WTC11 (cell line): ENCODE results near the gene POLR1H. TPM values are rescaled to one million over a fixed set of nuclear protein-coding genes. Genes with fewer than 3 reads are reported as not detected.
"Not testable (repeated sequence)": the region's sequence is repeated elsewhere in the genome, so short reads cannot be mapped to it uniquely, and the experiment has no call there.

Experiments used
- ATAC-seq: fragments of 200-7000 bp; cut with Tn5 transposase; 2 replicates; pipeline ENCODE4 v1.10.0; 2021; ENCODE audit warnings: mild to moderate bottlenecking, moderate library complexity
- CTCF ChIA-PET: fragments of 300-600 bp; sonication (Branson Sonifier 250); formaldehyde crosslinking; loops from one replicate; lab custom pipeline; 2021; ENCODE audit warnings: antibody characterized with exemption; lab: Charles Lee
- POLR2A ChIA-PET: fragments of 350-600 bp; sonication (Branson Sonifier 250); formaldehyde crosslinking; loops from one replicate; lab custom pipeline; 2021; ENCODE audit warnings: antibody characterized with exemption; lab: Charles Lee
- DNase-seq: peaks from one replicate; pipeline ENCODE4 v3.0.0; 2021; ENCODE audit warnings: low spot score
- H3K27ac Mint-ChIP-seq: 2 replicates; pipeline ENCODE4 v1.8.0; 2021; ENCODE audit warnings: mixed read lengths
- H3K27me3 Mint-ChIP-seq: 2 replicates; pipeline ENCODE4 v1.8.0; 2021; ENCODE audit warnings: low read depth, mild to moderate bottlenecking, moderate library complexity, mixed read lengths
- H3K36me3 Mint-ChIP-seq: 2 replicates; pipeline ENCODE4 v1.8.0; 2021; ENCODE audit warnings: mixed read lengths
- H3K4me1 Mint-ChIP-seq: 2 replicates; pipeline ENCODE4 v1.8.0; 2022; ENCODE audit warnings: mixed read lengths
- H3K4me3 Mint-ChIP-seq: 2 replicates; pipeline ENCODE4 v1.8.0; 2021; ENCODE audit warnings: mild to moderate bottlenecking, moderate library complexity, mixed read lengths
- H3K9me3 Mint-ChIP-seq: 2 replicates; pipeline ENCODE4 v1.8.0; 2021; ENCODE audit warnings: mixed read lengths
- FOXK1 ChIP-seq: sonication (generic); formaldehyde crosslinking; IDR thresholded peaks from 2 replicates; pipeline ENCODE4 v1.8.0; 2022; ENCODE audit warnings: mild to moderate bottlenecking, moderate library complexity, missing genetic modification reagents
- FOXP1 ChIP-seq: sonication (generic); formaldehyde crosslinking; IDR thresholded peaks from 2 replicates; pipeline ENCODE4 v1.8.0; 2022; ENCODE audit warnings: missing genetic modification reagents, mild to moderate bottlenecking, moderate library complexity, borderline replicate concordance
- GABPB1 ChIP-seq: sonication (generic); formaldehyde crosslinking; IDR thresholded peaks from 2 replicates; pipeline ENCODE4 v1.8.1; 2023; ENCODE audit warnings: mild to moderate bottlenecking, missing genetic modification reagents
- JUN ChIP-seq: sonication (generic); formaldehyde crosslinking; IDR thresholded peaks from 2 replicates; pipeline ENCODE4 v1.8.0; 2023; ENCODE audit warnings: mild to moderate bottlenecking, missing genetic modification reagents
- NR1H2 ChIP-seq: sonication (generic); formaldehyde crosslinking; IDR thresholded peaks from 2 replicates; pipeline ENCODE4 v1.9.0; 2021; ENCODE audit warnings: mild to moderate bottlenecking, moderate library complexity, missing genetic modification reagents
- RELA ChIP-seq: sonication (generic); formaldehyde crosslinking; IDR thresholded peaks from 2 replicates; pipeline ENCODE4 v1.8.1; 2022; ENCODE audit warnings: missing genetic modification reagents, mild to moderate bottlenecking, borderline replicate concordance
- SOX15 ChIP-seq: fragments of 250-450 bp; sonication (Bioruptor Pico); IDR thresholded peaks from 2 replicates; pipeline ENCODE4 v1.9.0; 2021; ENCODE audit warnings: mild to moderate bottlenecking
- ZNF423 ChIP-seq: fragments of 250-450 bp; sonication (Bioruptor Pico); IDR thresholded peaks from 2 replicates; pipeline ENCODE4 v2.1.2; 2022; ENCODE audit warnings: mild to moderate bottlenecking, moderate library complexity
- total RNA-seq: library from RNA; stranded (reverse); gene quantifications from 3 replicates; pipeline ENCODE4 v1.2.3, GENCODE V29; 2021
- TF ChIP-seq, protein P1 (sequence below): sonication (generic); formaldehyde crosslinking; IDR thresholded peaks from 2 replicates; pipeline ENCODE4 v1.8.1; 2023; ENCODE audit warnings: mild to moderate bottlenecking, missing genetic modification reagents, moderate library complexity
- TF ChIP-seq, protein P2 (sequence below): sonication (generic); formaldehyde crosslinking; IDR thresholded peaks from 2 replicates; pipeline ENCODE4 v1.8.0; 2022; ENCODE audit warnings: missing genetic modification reagents
- TF ChIP-seq, protein P3 (sequence below): sonication (generic); formaldehyde crosslinking; conservative IDR thresholded peaks from 2 replicates; pipeline ENCODE4 v1.8.1; 2023; ENCODE audit warnings: mild to moderate bottlenecking, low read depth, missing genetic modification reagents, moderate library complexity

Gene POLR1H
- total RNA-seq, 1 experiment from 2014 or later = 38.8 TPM

DNA sequence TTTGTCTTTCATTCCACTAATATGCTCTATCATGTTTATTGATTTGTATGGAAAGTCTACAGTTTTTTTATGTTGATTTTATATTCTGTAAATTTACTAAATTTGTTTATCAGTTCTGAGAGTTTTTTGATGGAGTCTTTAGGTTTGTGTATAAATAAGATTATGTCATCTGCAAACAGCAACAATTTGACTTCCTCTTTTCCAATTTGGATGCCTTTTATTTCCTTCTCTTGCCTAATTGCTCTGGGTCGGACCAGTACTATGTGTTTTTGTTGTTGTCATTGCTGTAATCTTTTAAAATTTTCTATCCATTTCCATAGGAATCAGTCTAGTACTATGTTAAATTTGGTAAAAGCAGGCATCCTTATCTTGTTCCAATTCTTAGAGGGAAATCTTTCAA lies 31.5 kb upstream of the POLR1H start (continued):
- no peak for TF ChIP-seq ZNF423 (CRISPR knock-in tag)

DNA sequence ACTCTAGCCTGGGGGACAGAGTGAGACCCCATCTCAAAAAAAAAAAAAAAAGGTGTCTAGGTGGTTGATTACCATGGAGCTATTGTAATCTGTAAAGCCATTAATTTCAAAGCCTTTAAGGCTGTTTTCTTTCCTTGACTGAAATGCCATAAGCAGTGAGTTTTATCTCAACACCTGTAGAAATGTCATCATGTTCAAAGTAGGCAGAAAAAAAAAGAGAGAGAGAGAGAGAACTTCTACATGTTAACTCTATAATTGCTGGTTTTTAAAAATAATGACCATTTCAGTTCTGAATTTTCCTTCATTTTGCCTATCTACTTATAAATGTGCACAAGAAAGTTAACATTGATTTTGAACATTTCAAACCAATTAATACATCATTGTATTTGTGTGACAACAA lies 29.7 kb upstream of the POLR1H start:
- Mint-ChIP-seq H3K27me3 (no peaks in the 10 kb centered on the region), H3K4me3 (no peak overlapping the region), H3K9me3 (no peaks in the 10 kb centered on the region), H3K4me1 (no peaks in the 10 kb centered on the region; the same call in 1 of the 2 replicates), H3K36me3 (no peaks in the 10 kb centered on the region), H3K27ac (no peak overlapping the region)
- CTCF ChIA-PET = interaction anchor here (0.7 kb wide), 1 partner anchor 137 kb away, joined by 3 read pairs; no protein-coding TSS in a partner anchor
- DNase-seq (no peak), ATAC-seq (no peak)
- TF ChIP-seq RELA (CRISPR knock-in tag) (no peak), FOXP1 (CRISPR knock-in tag) (no peak), FOXK1 (CRISPR knock-in tag) (no peak), SOX15 (CRISPR knock-in tag) (no peak)
- TF ChIP-seq, protein P1, sequence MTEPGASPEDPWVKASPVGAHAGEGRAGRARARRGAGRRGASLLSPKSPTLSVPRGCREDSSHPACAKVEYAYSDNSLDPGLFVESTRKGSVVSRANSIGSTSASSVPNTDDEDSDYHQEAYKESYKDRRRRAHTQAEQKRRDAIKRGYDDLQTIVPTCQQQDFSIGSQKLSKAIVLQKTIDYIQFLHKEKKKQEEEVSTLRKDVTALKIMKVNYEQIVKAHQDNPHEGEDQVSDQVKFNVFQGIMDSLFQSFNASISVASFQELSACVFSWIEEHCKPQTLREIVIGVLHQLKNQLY = no peak
- POLR2A ChIA-PET = no interaction called here

DNA sequence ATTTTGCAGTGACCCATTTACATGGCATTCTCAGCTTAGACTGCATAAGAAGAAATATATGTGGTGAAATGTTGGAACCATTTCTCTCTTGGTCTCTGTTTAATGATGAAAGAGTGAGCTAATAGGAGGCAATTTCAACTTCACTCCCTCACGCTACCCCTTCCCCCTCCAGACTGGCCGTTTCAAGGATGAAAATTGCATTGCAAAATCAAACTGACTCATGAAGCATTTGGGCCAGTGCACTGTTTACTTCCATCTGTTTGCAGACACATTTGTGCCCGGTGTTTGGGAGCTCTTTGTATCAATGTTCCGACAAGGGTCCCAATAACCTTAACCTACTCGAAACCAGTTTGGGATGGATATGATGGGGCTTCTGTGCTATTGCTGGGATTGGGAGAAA lies 27.6 kb upstream of the POLR1H start:
- H3K9me3 Mint-ChIP-seq, ATAC-seq, H3K27me3 Mint-ChIP-seq, DNase-seq, CTCF ChIA-PET, POLR2A ChIA-PET, H3K36me3 Mint-ChIP-seq, H3K4me3 Mint-ChIP-seq, H3K27ac Mint-ChIP-seq, H3K4me1 Mint-ChIP-seq: not testable (repeated sequence)
- peak; percentile 82 for TF ChIP-seq GABPB1

- ATAC-seq (no peak), DNase-seq (no peak)
- H3K9me3 Mint-ChIP-seq = no peaks in the 10 kb centered on the region
- TF ChIP-seq JUN (CRISPR knock-in tag) (no peak), FOXK1 (CRISPR knock-in tag) (no peak), NR1H2 (CRISPR knock-in tag) (no peak)
- TF ChIP-seq, protein P2, sequence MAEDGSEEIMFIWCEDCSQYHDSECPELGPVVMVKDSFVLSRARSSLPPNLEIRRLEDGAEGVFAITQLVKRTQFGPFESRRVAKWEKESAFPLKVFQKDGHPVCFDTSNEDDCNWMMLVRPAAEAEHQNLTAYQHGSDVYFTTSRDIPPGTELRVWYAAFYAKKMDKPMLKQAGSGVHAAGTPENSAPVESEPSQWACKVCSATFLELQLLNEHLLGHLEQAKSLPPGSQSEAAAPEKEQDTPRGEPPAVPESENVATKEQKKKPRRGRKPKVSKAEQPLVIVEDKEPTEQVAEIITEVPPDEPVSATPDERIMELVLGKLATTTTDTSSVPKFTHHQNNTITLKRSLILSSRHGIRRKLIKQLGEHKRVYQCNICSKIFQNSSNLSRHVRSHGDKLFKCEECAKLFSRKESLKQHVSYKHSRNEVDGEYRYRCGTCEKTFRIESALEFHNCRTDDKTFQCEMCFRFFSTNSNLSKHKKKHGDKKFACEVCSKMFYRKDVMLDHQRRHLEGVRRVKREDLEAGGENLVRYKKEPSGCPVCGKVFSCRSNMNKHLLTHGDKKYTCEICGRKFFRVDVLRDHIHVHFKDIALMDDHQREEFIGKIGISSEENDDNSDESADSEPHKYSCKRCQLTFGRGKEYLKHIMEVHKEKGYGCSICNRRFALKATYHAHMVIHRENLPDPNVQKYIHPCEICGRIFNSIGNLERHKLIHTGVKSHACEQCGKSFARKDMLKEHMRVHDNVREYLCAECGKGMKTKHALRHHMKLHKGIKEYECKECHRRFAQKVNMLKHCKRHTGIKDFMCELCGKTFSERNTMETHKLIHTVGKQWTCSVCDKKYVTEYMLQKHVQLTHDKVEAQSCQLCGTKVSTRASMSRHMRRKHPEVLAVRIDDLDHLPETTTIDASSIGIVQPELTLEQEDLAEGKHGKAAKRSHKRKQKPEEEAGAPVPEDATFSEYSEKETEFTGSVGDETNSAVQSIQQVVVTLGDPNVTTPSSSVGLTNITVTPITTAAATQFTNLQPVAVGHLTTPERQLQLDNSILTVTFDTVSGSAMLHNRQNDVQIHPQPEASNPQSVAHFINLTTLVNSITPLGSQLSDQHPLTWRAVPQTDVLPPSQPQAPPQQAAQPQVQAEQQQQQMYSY (CRISPR knock-in tag) = no peak
- TF ChIP-seq, protein P3, sequence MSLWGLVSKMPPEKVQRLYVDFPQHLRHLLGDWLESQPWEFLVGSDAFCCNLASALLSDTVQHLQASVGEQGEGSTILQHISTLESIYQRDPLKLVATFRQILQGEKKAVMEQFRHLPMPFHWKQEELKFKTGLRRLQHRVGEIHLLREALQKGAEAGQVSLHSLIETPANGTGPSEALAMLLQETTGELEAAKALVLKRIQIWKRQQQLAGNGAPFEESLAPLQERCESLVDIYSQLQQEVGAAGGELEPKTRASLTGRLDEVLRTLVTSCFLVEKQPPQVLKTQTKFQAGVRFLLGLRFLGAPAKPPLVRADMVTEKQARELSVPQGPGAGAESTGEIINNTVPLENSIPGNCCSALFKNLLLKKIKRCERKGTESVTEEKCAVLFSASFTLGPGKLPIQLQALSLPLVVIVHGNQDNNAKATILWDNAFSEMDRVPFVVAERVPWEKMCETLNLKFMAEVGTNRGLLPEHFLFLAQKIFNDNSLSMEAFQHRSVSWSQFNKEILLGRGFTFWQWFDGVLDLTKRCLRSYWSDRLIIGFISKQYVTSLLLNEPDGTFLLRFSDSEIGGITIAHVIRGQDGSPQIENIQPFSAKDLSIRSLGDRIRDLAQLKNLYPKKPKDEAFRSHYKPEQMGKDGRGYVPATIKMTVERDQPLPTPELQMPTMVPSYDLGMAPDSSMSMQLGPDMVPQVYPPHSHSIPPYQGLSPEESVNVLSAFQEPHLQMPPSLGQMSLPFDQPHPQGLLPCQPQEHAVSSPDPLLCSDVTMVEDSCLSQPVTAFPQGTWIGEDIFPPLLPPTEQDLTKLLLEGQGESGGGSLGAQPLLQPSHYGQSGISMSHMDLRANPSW = no peak
- no peak overlapping the region for H3K27ac Mint-ChIP-seq
- H3K27me3 Mint-ChIP-seq = no peaks in the 10 kb centered on the region
- ChIA-PET CTCF (no interaction called here), POLR2A (no interaction called here)
- H3K4me1 Mint-ChIP-seq = no peaks in the 10 kb centered on the region
- H3K4me3 Mint-ChIP-seq = no peak overlapping the region
- no peaks in the 10 kb centered on the region for H3K36me3 Mint-ChIP-seq
These were observed 25.3 kb upstream of the POLR1H start for GRCh38 chr6:30035784-30036183.
